Activated CD8-positive, alpha-beta T cell treated with anti-CD3 and anti-CD28 coated beads for 36 hours (primary cell): ENCODE data around the gene PTGR3. TPM values are rescaled to one million over a fixed set of nuclear protein-coding genes. Genes with fewer than 3 reads are reported as not detected.

Experiments used
- ATAC-seq: fragments of 200-7000 bp; cut with Tn5 transposase; one replicate; pipeline ENCODE4 v1.10.0; 2021; ENCODE audit warnings: mild to moderate bottlenecking, moderate library complexity
- CTCF ChIA-PET: fragments of 350-600 bp; sonication (Branson Sonifier 250); formaldehyde crosslinking; loops from one replicate; lab custom pipeline; 2021; ENCODE audit warnings: antibody characterized with exemption; lab: Charles Lee
- POLR2A ChIA-PET: fragments of 350-600 bp; sonication (Branson Sonifier 250); formaldehyde crosslinking; loops from one replicate; lab custom pipeline; 2021; ENCODE audit warnings: antibody characterized with exemption; lab: Charles Lee
- DNase-seq: peaks from one replicate; pipeline ENCODE4 v3.0.0-alpha.2; 2020
- H3K27ac Mint-ChIP-seq: one replicate; pipeline ENCODE4 v1.8.0; 2021; ENCODE audit warnings: mild to moderate bottlenecking, mixed read lengths
- H3K27me3 Mint-ChIP-seq: one replicate; pipeline ENCODE4 v1.8.0; 2021; ENCODE audit warnings: mixed read lengths
- H3K36me3 Mint-ChIP-seq: one replicate; pipeline ENCODE4 v1.8.0; 2021; ENCODE audit warnings: low read depth, mixed read lengths
- H3K4me1 Mint-ChIP-seq: one replicate; pipeline ENCODE4 v1.8.0; 2021; ENCODE audit warnings: low read depth, mixed read lengths
- H3K4me3 Mint-ChIP-seq: one replicate; pipeline ENCODE4 v1.8.0; 2021; ENCODE audit warnings: mild to moderate bottlenecking, moderate library complexity, mixed read lengths
- H3K9me3 Mint-ChIP-seq: one replicate; pipeline ENCODE4 v1.8.0; 2021; ENCODE audit warnings: mixed read lengths
- intact Hi-C: fragments of 100-400 bp; cut with micrococcal nuclease; formaldehyde crosslinking; loops from one replicate; pipeline ENCODE4 v1.10.0; 2022
- total RNA-seq, 2 experiments: library from RNA; stranded (reverse); gene quantifications; one replicate each; pipeline ENCODE4 v1.2.3, GENCODE V29; 2021
- TF ChIP-seq, protein P1 (sequence below): fragments of 200-600 bp; IDR thresholded peaks from one replicate; pipeline ENCODE4 v1.8.0; 2022; ENCODE audit warnings: antibody characterized with exemption, mild to moderate bottlenecking

The PTGR3 gene
- total RNA-seq, 2 experiments from 2014 or later, result 20.0 to 21.1 TPM

DNA sequence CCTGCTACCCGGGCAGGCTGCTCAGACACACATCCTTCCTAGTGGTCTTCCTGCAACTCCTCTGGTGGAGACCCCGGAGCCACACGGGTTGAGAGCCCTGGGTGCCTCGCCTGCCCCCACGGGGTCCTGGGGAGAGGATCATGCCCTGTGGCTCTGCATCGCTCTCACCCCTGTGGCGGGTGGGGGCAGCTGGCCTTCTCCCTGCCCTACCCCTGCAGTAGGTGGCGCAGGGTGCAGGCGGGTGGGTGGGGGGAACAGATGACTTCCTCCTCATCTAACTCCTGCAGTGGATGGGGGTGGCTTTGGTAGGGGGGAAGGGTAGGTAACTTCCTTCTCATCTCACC lies 40.2 kb upstream of the PTGR3 start:
- POLR2A ChIA-PET, result interaction anchor here (1.6 kb wide), 1 partner anchor 39 kb away, joined by 10 read pairs; the partner anchor contains the start of genes PTGR3 and TSHZ1
- TF ChIP-seq, protein P1, sequence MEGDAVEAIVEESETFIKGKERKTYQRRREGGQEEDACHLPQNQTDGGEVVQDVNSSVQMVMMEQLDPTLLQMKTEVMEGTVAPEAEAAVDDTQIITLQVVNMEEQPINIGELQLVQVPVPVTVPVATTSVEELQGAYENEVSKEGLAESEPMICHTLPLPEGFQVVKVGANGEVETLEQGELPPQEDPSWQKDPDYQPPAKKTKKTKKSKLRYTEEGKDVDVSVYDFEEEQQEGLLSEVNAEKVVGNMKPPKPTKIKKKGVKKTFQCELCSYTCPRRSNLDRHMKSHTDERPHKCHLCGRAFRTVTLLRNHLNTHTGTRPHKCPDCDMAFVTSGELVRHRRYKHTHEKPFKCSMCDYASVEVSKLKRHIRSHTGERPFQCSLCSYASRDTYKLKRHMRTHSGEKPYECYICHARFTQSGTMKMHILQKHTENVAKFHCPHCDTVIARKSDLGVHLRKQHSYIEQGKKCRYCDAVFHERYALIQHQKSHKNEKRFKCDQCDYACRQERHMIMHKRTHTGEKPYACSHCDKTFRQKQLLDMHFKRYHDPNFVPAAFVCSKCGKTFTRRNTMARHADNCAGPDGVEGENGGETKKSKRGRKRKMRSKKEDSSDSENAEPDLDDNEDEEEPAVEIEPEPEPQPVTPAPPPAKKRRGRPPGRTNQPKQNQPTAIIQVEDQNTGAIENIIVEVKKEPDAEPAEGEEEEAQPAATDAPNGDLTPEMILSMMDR, result no peak
- Mint-ChIP-seq H3K4me3 (no peak overlapping the region), H3K27ac (peak overlapping the region; percentile 53), H3K9me3 (no peaks in the 10 kb centered on the region), H3K36me3 (no peaks in the 10 kb centered on the region), H3K4me1 (peaks cover 70% of the 10 kb centered on the region), H3K27me3 (no peaks in the 10 kb centered on the region)
- intact Hi-C loops, result loop anchor here (5.0 kb wide), 1 partner anchor 37 kb away; the partner anchor contains the start of gene TSHZ1
- CTCF ChIA-PET, result no interaction called here
- peak; percentile 7 for DNase-seq
- ATAC-seq, result no peak

DNA sequence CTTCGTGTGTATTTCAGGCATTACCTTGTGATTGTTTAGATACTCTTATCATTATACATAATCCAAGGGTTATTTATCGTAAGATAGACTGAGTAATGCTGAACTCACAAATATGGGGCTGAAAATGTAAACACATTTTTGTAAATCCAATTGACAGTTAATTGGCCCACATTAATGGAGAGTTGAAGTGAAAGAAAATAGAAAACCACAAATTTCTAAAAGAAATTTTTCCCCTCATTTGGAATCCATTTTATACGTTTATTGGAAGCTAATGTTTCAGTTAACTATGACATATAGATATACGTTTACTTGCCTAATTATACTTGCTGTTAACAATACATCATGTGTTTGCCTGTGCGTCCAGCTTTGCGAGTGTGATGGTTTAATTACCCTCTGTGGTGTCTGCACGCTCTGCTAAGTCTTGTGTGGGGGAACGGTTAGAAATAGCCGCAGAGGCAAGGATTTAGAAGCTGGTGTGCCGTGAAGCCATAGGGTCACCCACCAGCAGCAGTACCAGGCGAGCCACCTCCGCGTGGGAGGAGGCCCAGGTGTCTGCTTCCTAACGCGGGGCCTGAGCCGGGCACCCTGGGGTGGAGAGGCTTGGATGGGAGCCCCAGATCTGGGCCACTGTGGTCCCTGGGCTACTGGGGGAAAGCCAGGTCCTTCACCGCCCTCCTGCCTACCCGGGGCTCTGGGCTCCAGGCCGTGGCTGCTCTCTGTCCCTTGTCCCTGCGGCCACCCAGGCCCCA lies 39.7 kb upstream of the PTGR3 start:
- CTCF ChIA-PET, result no interaction called here
- Mint-ChIP-seq H3K27me3 (no peaks in the 10 kb centered on the region), H3K36me3 (no peaks in the 10 kb centered on the region), H3K4me1 (peaks cover 66% of the 10 kb centered on the region), H3K4me3 (peak overlapping the region; percentile 82), H3K9me3 (no peaks in the 10 kb centered on the region), H3K27ac (peak overlapping the region; percentile 93)
- intact Hi-C loops, result loop anchor here (5.0 kb wide), 1 partner anchor 36 kb away; the partner anchor contains the start of gene TSHZ1
- ATAC-seq, result no peak
- POLR2A ChIA-PET, result interaction anchor here (1.0 to 1.6 kb wide), 3 partner anchors 12 to 39 kb away, joined by 3 to 10 read pairs (median 3); partner anchors contain the start of genes PTGR3 and TSHZ1
- TF ChIP-seq, protein P1, result no peak
- DNase-seq, result no peak

DNA sequence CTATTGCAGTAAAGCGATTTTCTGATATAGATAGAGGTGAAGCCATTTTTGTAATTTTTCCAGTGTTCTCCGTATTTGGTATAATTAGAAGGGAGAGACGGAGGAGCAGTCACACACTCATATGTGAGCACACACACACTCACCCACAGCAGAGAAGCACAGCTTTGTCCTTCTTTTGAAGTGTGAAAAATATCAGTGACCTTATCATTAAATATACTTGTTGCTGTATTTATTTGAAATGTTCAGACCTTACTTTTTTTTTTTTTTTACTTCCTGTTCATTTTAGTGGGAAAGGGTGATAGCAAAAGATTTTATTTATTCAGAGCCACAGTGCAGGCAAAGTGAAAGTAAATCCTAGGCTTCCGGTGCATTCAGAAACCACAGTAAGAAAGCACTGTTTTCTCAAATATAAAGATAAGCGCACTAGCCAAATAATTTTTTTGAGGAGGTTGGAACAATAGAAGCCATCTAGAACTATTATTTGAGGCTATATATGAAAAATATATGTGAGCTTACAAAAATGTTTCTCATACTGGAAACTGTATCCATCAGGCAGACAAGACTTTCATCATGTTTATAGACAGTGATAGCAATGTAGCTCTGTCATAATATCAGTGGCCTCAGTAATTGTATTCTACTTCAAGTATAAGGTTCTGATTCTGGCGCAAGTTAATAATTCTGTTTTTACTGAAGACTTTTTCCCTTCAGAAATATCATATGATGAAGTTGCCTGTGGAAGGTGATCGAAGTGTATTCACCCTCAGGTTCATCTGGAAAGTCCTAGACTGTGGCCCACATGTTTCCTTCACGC lies 38.9 kb upstream of the PTGR3 start:
- Mint-ChIP-seq H3K9me3 (no peaks in the 10 kb centered on the region), H3K4me3 (peak overlapping the region; percentile 82), H3K4me1 (peaks cover 59% of the 10 kb centered on the region), H3K27ac (peak overlapping the region; percentile 93), H3K36me3 (no peaks in the 10 kb centered on the region), H3K27me3 (no peaks in the 10 kb centered on the region)
- ATAC-seq (peak; percentile 21), DNase-seq (peak; percentile 12)
- TF ChIP-seq, protein P1, result no peak
- POLR2A ChIA-PET, result interaction anchor here (1.0 to 1.6 kb wide), 3 partner anchors 11 to 38 kb away, joined by 3 to 10 read pairs (median 3); partner anchors contain the start of genes PTGR3 and TSHZ1
- intact Hi-C loops, result loop anchor here (5.0 kb wide), 1 partner anchor 36 kb away; the partner anchor contains the start of gene TSHZ1
- CTCF ChIA-PET, result no interaction called here

DNA sequence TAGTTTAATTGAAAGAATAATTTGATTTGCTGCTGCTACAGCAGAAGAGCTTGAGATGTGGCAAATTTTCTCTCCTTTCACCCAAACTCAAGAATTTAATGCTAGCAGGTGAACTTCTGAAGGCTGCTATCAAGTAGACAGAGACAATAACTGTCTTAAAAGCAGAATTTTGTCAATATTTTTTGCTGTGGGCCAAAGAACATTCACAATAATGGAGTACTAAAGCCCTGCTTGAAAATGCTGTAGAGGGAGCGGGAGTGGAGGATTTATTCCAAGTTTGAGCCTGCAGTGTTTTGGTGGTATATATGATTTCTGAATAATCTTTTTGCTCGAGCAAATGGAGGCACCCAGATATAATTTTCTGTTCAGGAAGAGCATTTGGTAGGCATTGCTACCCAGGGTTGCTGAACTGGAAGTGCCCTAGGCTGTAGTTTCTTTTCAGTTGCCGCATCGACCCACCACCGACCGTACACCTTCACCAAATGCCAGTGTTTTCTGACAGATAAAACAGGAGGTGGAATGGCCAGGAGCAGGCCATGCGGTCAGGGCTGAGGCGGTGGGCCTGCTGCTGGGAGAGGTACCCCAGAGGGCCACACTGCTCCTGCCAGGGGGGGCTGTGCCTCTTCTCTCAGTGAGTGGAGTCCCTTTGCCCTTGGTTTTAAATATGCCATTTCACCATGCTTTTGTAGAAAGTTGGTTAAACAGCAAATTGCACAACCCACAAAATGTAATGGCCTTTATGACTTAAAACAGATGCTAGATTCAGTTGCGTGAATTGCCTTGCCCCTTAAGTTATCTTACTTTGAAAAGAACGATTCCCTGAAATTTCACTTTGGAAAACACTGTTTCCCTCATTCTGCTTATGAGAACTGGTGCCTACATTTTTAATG lies 38.0 kb upstream of the PTGR3 start:
- TF ChIP-seq, protein P1, result no peak
- intact Hi-C loops, result loop anchor here (5.0 kb wide), 1 partner anchor 35 kb away; the partner anchor contains the start of gene TSHZ1
- Mint-ChIP-seq H3K27me3 (no peaks in the 10 kb centered on the region), H3K36me3 (no peaks in the 10 kb centered on the region), H3K4me3 (peak overlapping the region; percentile 82), H3K4me1 (peaks cover 60% of the 10 kb centered on the region), H3K27ac (peak overlapping the region; percentile 93), H3K9me3 (no peaks in the 10 kb centered on the region)
- CTCF ChIA-PET, result interaction anchor here (1.4 to 2.9 kb wide), 5 partner anchors 11 to 37 kb away, joined by 4 to 9 read pairs (median 7); partner anchors contain the start of gene TSHZ1
- POLR2A ChIA-PET, result interaction anchor here (0.8 to 2.0 kb wide), 5 partner anchors 9 to 38 kb away, joined by 3 to 8 read pairs (median 4); partner anchors contain the start of genes PTGR3 and TSHZ1
- DNase-seq (peak; percentile 20), ATAC-seq (no peak)
